Ovary (tissue), 9 donors: ENCODE results near the gene FAM53B. TPM values are rescaled to one million over a fixed set of nuclear protein-coding genes. Genes with fewer than 3 reads are reported as not detected.

Experiments
- DNase-seq, 5 donors: peaks; one replicate each; pipeline ENCODE4 v3.0.0-alpha.2; 2019 to 2020
- H3K27ac ChIP-seq, 2 donors: fragments of 200-600 bp; one replicate each; pipeline versions ENCODE4 v1.5.1 to v1.8.0; 2019 to 2022
- H3K27me3 ChIP-seq: fragments of 200-600 bp; one replicate; pipeline ENCODE4 v1.8.0; 2022
- H3K36me3 ChIP-seq: fragments of 200-600 bp; sonication (generic); one replicate; pipeline ENCODE4 v1.5.1; 2019
- H3K4me1 ChIP-seq: one replicate; pipeline ENCODE4 v1.8.1; 2013; ENCODE audit warnings: mild to moderate bottlenecking, moderate library complexity; ENCODE audit not compliant: insufficient read depth
- H3K4me3 ChIP-seq: fragments of 200-600 bp; sonication (generic); one replicate; pipeline ENCODE4 v1.5.1; 2017
- H3K9me3 ChIP-seq, 2 donors: fragments of 200-600 bp in 1 of 2; sonication (generic) in 1 of 2; one replicate each; pipeline versions ENCODE4 v1.5.1 to v1.8.1; 2013 to 2019; ENCODE audit warnings: mild to moderate bottlenecking in 1 of 2, moderate library complexity in 1 of 2
- EP300 ChIP-seq: sonication (generic); formaldehyde crosslinking; IDR thresholded peaks from one replicate; pipeline ENCODE4 v1.6.1; 2017; ENCODE audit warnings: antibody characterized with exemption
- POLR2A ChIP-seq: fragments of 450-650 bp; IDR thresholded peaks from one replicate; pipeline ENCODE4 v1.6.1; 2017; ENCODE audit warnings: antibody characterized with exemption, mild to moderate bottlenecking, moderate library complexity
- WGBS, 3 donors: extraction: QIAGEN DNeasy Blood & Tissue Kit in 1 of 3; methylation state at CpG; one replicate each; pipeline versions ENCODE4 v1.1.5 to v1.1.7; 2013 to 2017; 5-methylcytosine and 5-hydroxymethylcytosine counted together
- intact Hi-C, 4 donors: fragments of 100-400 bp; cut with DNase I; formaldehyde crosslinking; loops; one replicate each; pipeline versions ENCODE4 v1.11.0 to v1.15.1; 2022 to 2023
- polyA plus RNA-seq, 2 donors: library from polyadenylated mRNA; stranded (reverse); fragments of 200-250 nt in 1 of 2; fragments of 350-450 nt in 1 of 2; fragmentation: Illumina TruSeq in 1 of 2; extraction: RNeasy Lipid Tissue Mini Kit (QIAGEN cat#74804) in 1 of 2; gene quantifications; one replicate each; pipeline ENCODE4 v1.2.3, GENCODE V29; 2013 to 2014
- total RNA-seq, 7 donors: library from RNA; depleted of rRNA in 2 of 7; stranded (reverse); fragments of >200 nt in 2 of 7; fragmentation: NEBNext Ultra II Directional in 3 of 7; extraction: Animal tissue kit (Norgen Biotek cat#: 25700) in 3 of 7; gene quantifications; one replicate each; pipeline versions ENCODE4 v1.1.0 to v1.2.4, GENCODE V29; 2016 to 2023
- TF ChIP-seq, protein P1 (sequence below), 3 donors: fragments of 450-650 bp in 2 of 3; fragments of 200-600 bp in 1 of 3; IDR thresholded peaks; one replicate each; pipeline versions ENCODE4 v1.5.1 to v1.8.0; 2016 to 2022; ENCODE audit warnings: antibody characterized with exemption in 3 of 3, mild to moderate bottlenecking in 1 of 3
- donor health status: DM: no; HTN: no; CAD: no; lungs with moderate emphysema.
- donor health status: DM: no; HTN: no; CAD: no.
- donor health status: Bipolar disorder and iron deficiency.
- donor health status: DM: yes; HTN: yes; CAD: no.
- donor health status: DM: no; HTN: no; CAD: no.
- donor health status: DM: yes; HTN: yes; CAD: no.

FAM53B gene
- total and polyA plus RNA-seq, 9 donors, result 9.7 to 77.6 (median 45.5) TPM

GRCh38 chr10:124632566-124632965, 111.6 kb downstream of the FAM53B start:
- no peaks in the 10 kb centered on the region for H3K36me3 ChIP-seq
- no peaks in the 10 kb centered on the region for H3K9me3 ChIP-seq
- intact Hi-C loops, result loop anchor here in 3 of 4 donors (2.0 to 5.0 kb wide), 5 partner anchors 70 to 160 kb away; partner anchors contain the start of genes FAM53B (in 2 of the 3) and EEF1AKMT2 (in 1 of the 3)
- H3K4me1 ChIP-seq, result peaks cover 47% of the 10 kb centered on the region
- TF ChIP-seq POLR2A, result no peak
- no peak for TF ChIP-seq EP300
- TF ChIP-seq, protein P1, sequence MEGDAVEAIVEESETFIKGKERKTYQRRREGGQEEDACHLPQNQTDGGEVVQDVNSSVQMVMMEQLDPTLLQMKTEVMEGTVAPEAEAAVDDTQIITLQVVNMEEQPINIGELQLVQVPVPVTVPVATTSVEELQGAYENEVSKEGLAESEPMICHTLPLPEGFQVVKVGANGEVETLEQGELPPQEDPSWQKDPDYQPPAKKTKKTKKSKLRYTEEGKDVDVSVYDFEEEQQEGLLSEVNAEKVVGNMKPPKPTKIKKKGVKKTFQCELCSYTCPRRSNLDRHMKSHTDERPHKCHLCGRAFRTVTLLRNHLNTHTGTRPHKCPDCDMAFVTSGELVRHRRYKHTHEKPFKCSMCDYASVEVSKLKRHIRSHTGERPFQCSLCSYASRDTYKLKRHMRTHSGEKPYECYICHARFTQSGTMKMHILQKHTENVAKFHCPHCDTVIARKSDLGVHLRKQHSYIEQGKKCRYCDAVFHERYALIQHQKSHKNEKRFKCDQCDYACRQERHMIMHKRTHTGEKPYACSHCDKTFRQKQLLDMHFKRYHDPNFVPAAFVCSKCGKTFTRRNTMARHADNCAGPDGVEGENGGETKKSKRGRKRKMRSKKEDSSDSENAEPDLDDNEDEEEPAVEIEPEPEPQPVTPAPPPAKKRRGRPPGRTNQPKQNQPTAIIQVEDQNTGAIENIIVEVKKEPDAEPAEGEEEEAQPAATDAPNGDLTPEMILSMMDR (IDR thresholded peaks at IDR 0.05), result no peak
- 59 to 66% (median 62%) methylated on average over 10 of the region's 10 CpGs for whole genome bisulfite sequencing, 3 donors
- peak overlapping the region in 1 of 2 donors; percentile 71 for H3K27ac ChIP-seq
- DNase-seq, result no peak
- no peak overlapping the region for H3K4me3 ChIP-seq
- no peaks in the 10 kb centered on the region for H3K27me3 ChIP-seq

DNA sequence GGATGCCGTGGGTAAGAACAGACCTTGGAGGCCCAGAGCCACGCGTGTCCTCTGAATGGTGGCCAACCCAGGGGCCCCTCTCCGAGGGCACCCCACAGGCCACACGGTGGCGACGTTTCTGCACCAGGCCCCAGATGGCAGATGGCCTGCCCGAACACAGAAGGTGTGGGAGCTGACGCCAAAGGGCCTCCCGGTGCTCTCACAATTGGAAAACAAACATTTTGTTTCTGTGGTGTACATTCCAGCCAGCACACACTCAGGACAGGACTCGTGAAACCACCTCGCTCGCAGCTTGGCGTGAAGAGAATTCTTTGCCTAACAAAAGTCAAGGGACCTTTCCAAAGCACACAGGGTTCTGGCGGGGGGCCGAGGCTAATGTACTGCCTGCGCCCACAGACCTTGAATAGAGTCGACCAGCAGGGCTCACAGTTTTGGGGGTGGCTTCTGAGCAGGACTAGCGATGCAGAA, 112.1 kb downstream of the FAM53B start:
- no peaks in the 10 kb centered on the region for H3K36me3 ChIP-seq
- WGBS, 3 donors, result 16 to 24% (median 20%) methylated on average over 19 of the region's 19 CpGs

GRCh38 chr10:124630551-124630950, 113.6 kb downstream of the FAM53B start:
- Histone ChIP-seq H3K27ac (no peak overlapping the region), H3K4me3 (no peak overlapping the region), H3K4me1 (peaks cover 42% of the 10 kb centered on the region), H3K9me3 (no peaks in the 10 kb centered on the region), H3K27me3 (no peaks in the 10 kb centered on the region), H3K36me3 (no peaks in the 10 kb centered on the region)
- TF ChIP-seq POLR2A (no peak), EP300 (no peak)
- TF ChIP-seq, protein P1 (IDR thresholded peaks at IDR 0.05), result no peak
- WGBS, 3 donors, result 91 to 100% (median 96%) methylated on average over 5 of the region's 5 CpGs
- no peak for DNase-seq
- intact Hi-C loops, result loop anchor here in 3 of 4 donors (5.0 kb wide), 4 partner anchors 72 to 162 kb away; partner anchors contain the start of genes FAM53B (in 2 of the 3) and EEF1AKMT2 (in 1 of the 3)

More for the DNA sequence above, 112.1 kb downstream of the FAM53B start:
- DNase-seq, result peak; percentile 68 to 84 (median 76)
- intact Hi-C loops, result loop anchor here in 3 of 4 donors (2.0 to 5.0 kb wide), 5 partner anchors 70 to 160 kb away; partner anchors contain the start of genes FAM53B (in 2 of the 3) and EEF1AKMT2 (in 1 of the 3)
- Histone ChIP-seq H3K4me1 (peaks cover 47% of the 10 kb centered on the region), H3K27me3 (no peaks in the 10 kb centered on the region), H3K4me3 (no peak overlapping the region), H3K9me3 (no peaks in the 10 kb centered on the region), H3K27ac (peak overlapping the region; percentile 71 to 73)
- TF ChIP-seq, protein P1 (IDR thresholded peaks at IDR 0.05), result peak; percentile 19 to 67 (median 34)
- TF ChIP-seq EP300 (no peak), POLR2A (no peak)

GRCh38 chr10:124629842-124630241, 114.3 kb downstream of the FAM53B start:
- peaks cover 39% of the 10 kb centered on the region for H3K4me1 ChIP-seq
- no peak for DNase-seq
- no peak overlapping the region for H3K4me3 ChIP-seq
- 76 to 81% (median 78%) methylated on average over 6 of the region's 6 CpGs for WGBS, 3 donors
- no peak for TF ChIP-seq POLR2A
- no peak for TF ChIP-seq EP300
- TF ChIP-seq, protein P1 (IDR thresholded peaks at IDR 0.05), result no peak
- H3K9me3 ChIP-seq, result no peaks in the 10 kb centered on the region
- H3K27ac ChIP-seq, result peak overlapping the region in 1 of 2 donors; percentile 24
- H3K27me3 ChIP-seq, result no peaks in the 10 kb centered on the region
- intact Hi-C loops, result loop anchor here in 3 of 4 donors (5.0 to 10.0 kb wide), 7 partner anchors 72 to 735 kb away; partner anchors contain the start of genes FAM53B (in 2 of the 3) and EEF1AKMT2 (in 1 of the 3)
- no peaks in the 10 kb centered on the region for H3K36me3 ChIP-seq
